MV-4-11 (cell line): ENCODE measurements around the gene TAOK2.
"Not testable (repeated sequence)": the region's sequence is repeated elsewhere in the genome, so short reads cannot be mapped to it uniquely, and the experiment has no call there.

Experiments
- DNase-seq: peaks from one replicate; lab custom pipeline; 2025; lab: John Stamatoyannopoulos, UW

TAOK2 gene

GRCh38 chr16:30003670-30004423 is 30.2 kb downstream of the TAOK2 start:
- no peak for DNase-seq

GRCh38 chr16:30004424-30004776 is 30.7 kb downstream of the TAOK2 start:
- no peak for DNase-seq

DNA sequence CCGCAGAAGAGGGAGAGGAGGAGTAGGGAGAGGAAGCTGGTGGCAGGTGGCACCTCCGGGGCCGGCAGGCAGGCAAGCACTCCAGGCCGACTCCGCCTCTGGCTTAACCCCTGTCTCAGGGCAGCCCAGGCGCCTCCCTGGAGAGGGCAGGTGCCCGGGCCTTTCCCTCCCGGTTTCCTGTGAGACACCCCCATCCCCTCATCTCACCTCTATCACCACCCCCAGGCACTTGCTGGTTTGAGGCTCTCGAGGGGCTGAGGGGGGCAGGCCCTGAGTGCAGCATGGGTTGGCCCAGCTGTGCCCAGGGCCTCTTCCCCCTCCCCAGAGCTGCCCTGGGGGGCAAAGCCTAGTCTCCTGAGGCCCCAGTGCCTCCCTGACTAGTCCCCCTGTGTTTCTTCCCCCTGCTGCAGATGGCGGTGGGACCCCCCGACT is 31.2 kb downstream of the TAOK2 start:
- no peak for DNase-seq

DNA sequence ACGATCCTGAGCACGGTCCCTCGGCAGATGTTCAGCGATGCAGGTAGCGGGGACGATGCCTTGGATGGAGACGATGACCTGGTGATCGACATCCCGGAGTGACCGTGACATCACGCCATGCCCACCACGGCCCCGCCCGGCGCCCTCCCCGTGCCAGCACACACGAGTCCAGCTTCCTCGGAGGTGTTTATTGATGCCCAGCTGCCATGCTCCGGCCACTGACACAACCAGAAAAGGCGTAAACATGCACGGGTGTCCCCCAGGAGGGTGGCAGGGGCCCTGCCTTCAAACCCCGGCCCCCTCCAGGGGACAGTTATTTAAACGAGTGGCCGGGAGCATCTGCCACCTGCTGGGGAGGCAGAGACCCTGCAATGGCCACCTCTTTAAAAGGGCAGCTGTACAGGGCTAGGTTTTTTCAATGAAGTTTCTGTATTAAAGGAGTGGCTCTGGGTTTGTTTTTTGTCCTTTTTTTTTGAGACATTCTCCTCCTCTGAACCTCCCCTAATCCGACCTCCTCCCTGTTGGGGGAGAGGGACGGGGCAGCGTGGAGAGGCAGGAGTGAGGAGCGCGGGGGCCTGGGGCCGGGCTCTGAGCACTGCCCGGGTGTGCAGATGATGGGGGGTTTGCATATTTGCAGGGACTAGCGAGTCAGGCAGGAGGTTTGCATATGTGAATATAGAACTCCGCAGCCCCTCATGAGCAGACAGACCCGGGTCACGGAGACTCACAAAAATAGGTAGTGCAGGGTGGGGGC is 31.9 kb downstream of the TAOK2 start:
- DNase-seq, result peak; percentile 27

DNA sequence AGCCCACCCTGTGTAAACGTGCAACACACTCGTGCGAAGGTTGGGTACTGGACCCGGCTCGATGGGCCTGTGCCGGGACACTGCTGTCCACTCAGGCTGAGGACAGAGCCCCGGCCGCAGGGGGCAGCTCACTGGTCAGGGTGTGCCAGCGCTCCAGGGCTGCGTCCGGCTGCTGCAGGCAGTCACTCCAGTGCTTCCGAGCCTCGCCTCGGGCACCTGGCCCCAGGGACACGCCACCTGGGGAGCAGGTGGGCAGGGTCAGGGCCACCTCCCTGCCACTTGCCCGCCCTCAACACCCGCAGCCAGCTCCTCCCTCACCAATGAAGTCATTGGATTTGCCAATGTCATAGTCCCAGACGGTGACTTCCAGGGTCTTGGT is 32.4 kb downstream of the TAOK2 start:
- no peak for DNase-seq

- DNase-seq, result no peak
Measured at GRCh38 chr16:30006659-30007377, 33.1 kb downstream of the TAOK2 start.

DNA sequence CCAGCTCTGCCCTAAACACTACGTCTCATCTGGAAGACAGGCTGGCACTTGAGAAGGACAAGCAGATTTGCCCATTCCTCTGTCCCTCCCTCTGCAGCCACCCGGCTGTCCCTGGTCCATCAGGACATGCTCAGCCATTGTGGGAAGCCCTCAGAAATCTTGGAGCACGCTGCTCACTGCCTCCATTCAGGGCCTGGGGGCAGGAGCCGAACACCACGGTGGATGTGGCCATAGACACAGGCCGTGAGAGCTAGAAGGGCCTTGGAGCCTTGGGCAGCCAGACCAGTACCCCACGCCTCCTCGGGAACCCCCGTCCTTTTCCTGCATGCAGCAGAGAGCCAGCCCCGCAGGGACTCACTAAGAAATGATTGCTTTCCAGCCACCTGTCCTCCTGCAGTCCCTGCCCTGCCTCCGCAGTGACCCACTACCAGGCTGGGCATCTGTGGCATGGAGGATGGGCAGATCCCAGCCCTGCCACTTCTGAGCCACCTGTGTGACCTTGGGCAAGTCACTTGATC is 33.8 kb downstream of the TAOK2 start:
- no peak for DNase-seq

GRCh38 chr16:30009085-30009862 is 35.6 kb downstream of the TAOK2 start:
- DNase-seq, result no peak

- DNase-seq, result no peak
Measured at GRCh38 chr16:30009990-30010843, 36.5 kb downstream of the TAOK2 start.

GRCh38 chr16:30010844-30011713 is 37.4 kb downstream of the TAOK2 start, which contains the start of gene DOC2A:
DOC2A (minus strand) TSS chr16:30011027; CDS start chr16:30010222, 805 bp downstream.
- no peak for DNase-seq

DNA sequence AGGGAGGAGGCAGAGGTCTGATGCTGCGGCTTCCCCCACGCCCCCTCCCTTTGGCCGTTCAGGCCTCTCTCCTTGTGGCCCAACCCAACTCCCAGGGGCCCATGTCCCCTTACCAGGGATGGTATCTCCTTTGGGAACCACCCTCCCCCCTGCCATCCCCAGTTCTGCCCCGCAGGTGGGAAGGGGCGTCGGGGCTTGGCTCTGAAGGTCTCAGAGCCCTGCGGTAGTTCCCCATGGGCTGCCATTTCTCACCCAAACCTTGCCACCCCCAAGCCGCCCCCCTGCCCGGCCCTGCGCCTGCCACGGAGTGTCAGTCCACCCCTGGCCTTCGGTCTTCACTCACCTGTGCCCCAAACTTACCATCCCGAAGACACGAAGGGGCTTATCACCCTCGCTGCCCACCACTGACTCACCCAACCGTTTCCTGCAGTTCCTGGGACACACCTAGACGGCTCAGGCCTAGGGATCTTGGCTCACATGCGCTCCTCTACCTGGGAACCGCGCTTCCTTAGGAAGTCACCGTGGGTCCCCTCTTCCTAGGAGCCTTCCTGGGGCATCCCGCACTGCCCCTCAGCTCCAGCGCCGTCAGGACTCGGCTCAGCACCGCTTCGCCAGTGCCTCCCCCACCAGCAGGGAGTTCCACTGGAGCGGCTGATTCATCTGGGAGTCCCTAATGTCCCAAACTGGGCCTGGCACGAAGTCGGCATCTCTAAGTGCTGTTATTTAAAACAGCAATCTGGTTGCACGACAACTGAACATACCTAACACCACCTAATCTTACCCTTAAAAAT is 38.2 kb downstream of the TAOK2 start:
- DNase-seq, result no peak

- not testable (repeated sequence) for DNase-seq
Measured at GRCh38 chr16:30012598-30012997, 38.9 kb downstream of the TAOK2 start.

DNA sequence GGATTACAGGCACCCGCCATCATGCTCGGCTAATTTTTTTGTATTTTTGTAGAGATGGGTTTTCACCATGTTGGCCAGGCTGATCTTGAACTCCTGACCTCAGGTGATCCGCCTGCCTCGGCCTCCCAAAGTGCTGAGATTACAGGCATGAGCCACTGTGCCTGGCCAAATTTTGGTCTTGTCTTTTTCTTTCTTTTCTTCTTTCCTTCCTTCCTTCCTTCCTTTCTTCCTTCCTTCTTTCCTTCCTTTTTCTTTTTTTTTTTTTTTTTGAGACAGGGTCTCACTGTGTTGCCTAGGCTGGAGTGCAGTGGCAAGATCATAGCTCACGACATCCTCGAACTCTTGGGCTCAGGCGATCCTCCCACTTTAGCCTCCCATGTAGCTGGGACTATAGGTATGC is 41.8 kb downstream of the TAOK2 start:
- DNase-seq, result not testable (repeated sequence)

DNA sequence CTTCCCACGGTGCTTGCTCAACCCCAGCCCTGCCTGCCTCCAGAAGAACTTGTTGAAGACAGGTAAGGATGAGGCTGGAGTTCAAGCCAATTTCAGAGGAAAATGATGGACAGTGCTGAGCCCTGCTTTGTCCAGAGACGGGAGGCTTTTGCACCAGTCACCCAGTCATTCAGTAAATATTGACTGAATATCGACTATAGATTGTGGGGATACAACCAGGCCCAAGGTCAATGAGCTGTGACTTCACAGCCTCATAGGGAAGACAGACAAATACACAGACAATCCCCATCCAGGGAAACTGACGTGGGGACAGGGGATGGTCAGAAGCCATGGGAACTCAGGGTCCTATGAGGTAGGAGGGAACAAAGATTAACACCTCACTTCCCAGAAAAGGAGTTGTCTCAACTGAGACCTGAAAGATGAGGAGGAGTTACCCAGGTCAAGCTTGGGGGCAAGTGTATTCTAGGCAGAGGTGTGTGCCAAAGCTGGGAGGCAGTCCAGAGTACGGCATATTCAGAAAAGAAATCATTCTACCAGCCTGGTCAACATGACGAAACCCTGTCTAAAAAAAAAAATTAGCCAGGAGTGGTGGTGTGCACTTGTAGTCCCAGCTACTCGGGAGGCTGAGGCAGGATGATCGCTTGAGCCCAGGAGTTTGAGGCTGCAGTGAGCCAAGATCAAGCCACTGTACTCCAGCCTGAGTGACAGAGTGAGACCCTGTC is 43.0 kb downstream of the TAOK2 start:
- DNase-seq, result no peak

DNA sequence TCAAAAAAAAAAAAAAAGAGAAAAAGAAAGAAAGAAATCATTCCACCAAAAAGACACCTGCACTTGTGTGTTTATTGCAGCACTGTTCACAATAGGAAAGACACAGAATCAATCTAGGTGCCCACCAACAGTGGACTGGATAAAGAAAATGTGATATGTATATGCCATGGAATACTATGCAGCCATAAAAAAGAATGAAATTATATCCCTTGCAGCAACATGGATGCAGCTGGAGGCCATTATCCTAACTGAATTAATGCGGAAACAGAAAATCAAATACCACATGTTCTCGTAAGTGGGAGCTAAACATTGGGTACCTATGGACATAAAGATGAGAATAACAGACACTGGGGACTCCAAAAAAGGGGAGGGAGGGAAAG is 43.6 kb downstream of the TAOK2 start:
- DNase-seq, result no peak

DNA sequence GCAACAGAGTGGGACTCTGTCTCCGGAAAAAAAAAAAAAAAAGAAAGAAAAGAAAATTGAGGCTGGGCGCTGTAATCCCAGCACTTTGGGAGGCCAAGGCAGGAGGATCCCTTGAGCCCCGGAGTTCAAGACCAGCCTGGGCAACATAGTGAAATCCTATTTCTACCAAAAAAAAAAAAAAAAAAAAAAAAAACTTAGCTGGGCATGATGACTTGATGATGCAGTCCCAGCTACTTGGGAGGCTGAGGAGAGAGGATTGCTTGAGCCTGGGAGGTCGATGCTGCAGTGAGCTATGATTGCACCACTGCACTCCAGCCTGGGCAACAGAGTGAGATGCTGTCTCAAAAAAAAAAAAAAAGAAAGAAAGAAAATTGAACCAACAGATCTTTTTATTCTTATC is 44.3 kb downstream of the TAOK2 start:
- DNase-seq, result not testable (repeated sequence)

DNA sequence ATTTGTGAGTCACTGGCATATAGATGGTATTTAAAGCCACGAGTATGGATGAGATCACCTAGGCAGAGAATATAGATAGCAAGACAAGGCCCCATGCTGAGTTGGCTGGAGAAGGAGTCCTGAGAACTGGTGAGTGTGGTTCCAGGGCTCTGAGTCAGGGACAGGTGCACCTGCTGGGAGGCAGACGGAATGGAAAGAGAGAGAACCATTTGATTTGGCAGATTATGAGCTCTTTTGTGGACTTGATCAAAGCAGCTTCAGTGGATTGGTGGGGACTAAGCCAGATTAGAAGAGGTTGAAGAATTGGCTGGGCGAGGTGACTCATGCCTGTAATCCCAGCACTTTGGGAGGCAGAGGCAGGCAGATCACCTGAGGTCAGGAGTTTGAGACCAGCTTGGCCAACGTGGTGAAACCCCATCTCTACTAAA is 45.1 kb downstream of the TAOK2 start:
- no peak for DNase-seq

DNA sequence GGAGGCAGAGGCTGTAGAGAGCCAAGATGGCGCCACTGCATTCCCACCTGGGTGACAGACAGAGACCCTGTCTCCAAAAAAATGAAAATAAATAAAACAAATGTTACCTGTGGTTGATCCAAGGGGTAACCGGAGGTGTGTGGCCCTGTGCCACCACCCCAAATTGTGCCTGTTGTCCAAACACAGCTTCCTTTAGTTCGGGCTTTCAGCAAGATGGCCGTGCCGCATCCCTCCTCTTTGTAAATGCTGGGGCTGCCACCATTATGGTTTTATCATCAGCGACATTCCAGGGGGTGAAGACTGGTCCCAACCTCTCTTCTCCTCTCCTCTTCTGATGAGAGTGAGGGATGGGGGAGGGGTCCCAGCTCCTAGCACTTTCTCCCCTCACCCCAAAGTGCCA is 49.2 kb downstream of the TAOK2 start, which contains the start of gene C16orf92:
Gene C16orf92 (plus strand): TSS at position 312 of the 400 bp plus-strand sequence. CDS start 143 bp downstream, outside the sequence.
- DNase-seq, result no peak
